Adrenal gland (tissue), 5 donors: ENCODE results near the gene PLD2.
"Not testable (repeated sequence)": the region's sequence is repeated elsewhere in the genome, so short reads cannot be mapped to it uniquely, and the experiment has no call there.

ENCODE experiments used
- CTCF ChIP-seq, 6 experiments: fragments of 450-650 bp in 4 of 6; fragments of 200-600 bp in 2 of 6; sonication (generic) in 1 of 6; IDR thresholded peaks; 1 replicate in 5 of 6; 2 replicates in 1 of 6; pipeline versions ENCODE4 v1.5.1 to v1.8.0; 2016 to 2021; ENCODE audit warnings: antibody characterized with exemption in 6 of 6, mild to moderate bottlenecking in 2 of 6, moderate library complexity in 1 of 6
- POLR2A ChIP-seq, 2 donors: fragments of 450-650 bp; IDR thresholded peaks; one replicate each; pipeline ENCODE4 v1.6.1; 2017; ENCODE audit warnings: antibody characterized with exemption in 2 of 2, mild to moderate bottlenecking in 2 of 2, moderate library complexity in 1 of 2
- donor health status: DM: no; HTN: no; CAD: no.

- TF ChIP-seq POLR2A, CTCF (IDR thresholded peaks at IDR 0.05): not testable (repeated sequence)
Measured at GRCh38 chr17:4857347-4857746, 50.4 kb downstream of the PLD2 start.
